Activated T-cell treated with anti-CD3 and anti-CD28 coated beads for 4 hours (primary cell): ENCODE measurements around the gene PPP1R3F.
A peak's percentile ranks its signal among the peaks of the same experiment; 100 is the strongest.

Experiments used
- DNase-seq: peaks from one replicate; pipeline ENCODE4 v3.0.0-alpha.2; 2020

PPP1R3F gene

GRCh38 chrX:49269767-49270248 is at the start of gene PPP1R3F:
PPP1R3F (plus strand) TSS chrX:49269793; CDS start chrX:49269870, 77 bp downstream.
- DNase-seq, result no peak

GRCh38 chrX:49220100-49220499 is 49.5 kb upstream of the PPP1R3F start:
- DNase-seq, result no peak

GRCh38 chrX:49221868-49222267 is 47.7 kb upstream of the PPP1R3F start:
- DNase-seq, result no peak

- DNase-seq, result no peak
These were observed 43.7 kb upstream of the PPP1R3F start for GRCh38 chrX:49225858-49226257.

- no peak for DNase-seq
These were observed 42.6 kb upstream of the PPP1R3F start for GRCh38 chrX:49226946-49227345.

GRCh38 chrX:49227726-49228125 is 41.9 kb upstream of the PPP1R3F start:
- no peak for DNase-seq

GRCh38 chrX:49228185-49228584 is 41.4 kb upstream of the PPP1R3F start:
- DNase-seq, result no peak

- peak; percentile 30 for DNase-seq
These were observed 38.9 kb upstream of the PPP1R3F start for GRCh38 chrX:49230500-49231232.

- DNase-seq, result no peak
These were observed 38.1 kb upstream of the PPP1R3F start for GRCh38 chrX:49231333-49232000.

GRCh38 chrX:49232525-49232924 is 37.1 kb upstream of the PPP1R3F start:
- DNase-seq, result no peak

- no peak for DNase-seq
These were observed 36.4 kb upstream of the PPP1R3F start, which contains the start of gene CACNA1F for GRCh38 chrX:49233176-49233575. CACNA1F (minus strand) TSS chrX:49233340; CDS start chrX:49233309, 31 bp downstream.

GRCh38 chrX:49233887-49234555 is 35.6 kb upstream of the PPP1R3F start:
- no peak for DNase-seq

- no peak for DNase-seq
These were observed 32.5 kb upstream of the PPP1R3F start for GRCh38 chrX:49237060-49237459.

- DNase-seq, result no peak
These were observed 30.9 kb upstream of the PPP1R3F start for GRCh38 chrX:49238735-49239134.

- no peak for DNase-seq
These were observed 27.0 kb upstream of the PPP1R3F start for GRCh38 chrX:49242545-49243066.

- DNase-seq, result no peak
These were observed 26.4 kb upstream of the PPP1R3F start for GRCh38 chrX:49243166-49243565.

GRCh38 chrX:49244207-49244606 is 25.4 kb upstream of the PPP1R3F start:
- no peak for DNase-seq

- no peak for DNase-seq
These were observed 23.1 kb upstream of the PPP1R3F start for GRCh38 chrX:49246541-49246940.

- no peak for DNase-seq
These were observed 22.2 kb upstream of the PPP1R3F start for GRCh38 chrX:49247346-49247745.

- no peak for DNase-seq
These were observed 21.4 kb upstream of the PPP1R3F start for GRCh38 chrX:49247916-49248811.

- no peak for DNase-seq
These were observed 20.5 kb upstream of the PPP1R3F start for GRCh38 chrX:49249071-49249470.

GRCh38 chrX:49249616-49250015 is 20.0 kb upstream of the PPP1R3F start:
- DNase-seq, result no peak
